ENCODE results near the gene GCSH.

DNA sequence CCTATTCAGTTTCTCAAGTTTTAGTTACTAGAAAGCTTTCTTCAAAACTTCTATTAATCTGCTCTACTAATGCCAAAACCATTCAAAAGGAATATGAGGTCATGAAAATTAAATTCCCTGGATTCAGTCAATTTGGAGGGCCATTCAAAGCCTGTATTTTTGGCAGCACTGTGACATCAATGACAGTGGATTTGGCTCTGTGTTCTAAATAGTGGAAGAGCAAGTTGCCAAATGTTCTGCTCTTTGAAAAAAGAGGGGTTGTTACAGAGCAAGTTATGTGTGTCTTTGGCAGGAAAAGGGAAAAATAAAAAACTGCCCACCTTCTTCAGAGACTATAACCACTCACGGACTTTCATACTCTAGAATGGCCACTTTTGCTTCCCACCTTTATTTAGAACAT is 16.0 kb downstream of the GCSH start:
- TF ChIP-seq, protein P1, sequence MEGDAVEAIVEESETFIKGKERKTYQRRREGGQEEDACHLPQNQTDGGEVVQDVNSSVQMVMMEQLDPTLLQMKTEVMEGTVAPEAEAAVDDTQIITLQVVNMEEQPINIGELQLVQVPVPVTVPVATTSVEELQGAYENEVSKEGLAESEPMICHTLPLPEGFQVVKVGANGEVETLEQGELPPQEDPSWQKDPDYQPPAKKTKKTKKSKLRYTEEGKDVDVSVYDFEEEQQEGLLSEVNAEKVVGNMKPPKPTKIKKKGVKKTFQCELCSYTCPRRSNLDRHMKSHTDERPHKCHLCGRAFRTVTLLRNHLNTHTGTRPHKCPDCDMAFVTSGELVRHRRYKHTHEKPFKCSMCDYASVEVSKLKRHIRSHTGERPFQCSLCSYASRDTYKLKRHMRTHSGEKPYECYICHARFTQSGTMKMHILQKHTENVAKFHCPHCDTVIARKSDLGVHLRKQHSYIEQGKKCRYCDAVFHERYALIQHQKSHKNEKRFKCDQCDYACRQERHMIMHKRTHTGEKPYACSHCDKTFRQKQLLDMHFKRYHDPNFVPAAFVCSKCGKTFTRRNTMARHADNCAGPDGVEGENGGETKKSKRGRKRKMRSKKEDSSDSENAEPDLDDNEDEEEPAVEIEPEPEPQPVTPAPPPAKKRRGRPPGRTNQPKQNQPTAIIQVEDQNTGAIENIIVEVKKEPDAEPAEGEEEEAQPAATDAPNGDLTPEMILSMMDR (IDR thresholded peaks at IDR 0.05), result no peak
- no peak for TF ChIP-seq POLR2A (IDR thresholded peaks at IDR 0.05)

Measured in Peyer's patch (tissue), 4 donors.